Neural progenitor cell (in vitro differentiated cells): Measurements from ENCODE around the gene MED17. TPM values are rescaled to one million over a fixed set of nuclear protein-coding genes. Genes with fewer than 3 reads are reported as not detected.

Source experiments
- DNase-seq: peaks from one replicate; pipeline ENCODE4 v3.0.0-alpha.2; 2016; ENCODE audit warnings: low spot score
- H2AFZ ChIP-seq: fragments of 200-600 bp; sonication (generic); replicated peaks from 2 replicates; pipeline ENCODE4 v1.6.1; 2016; ENCODE audit warnings: antibody characterized with exemption
- H3F3A ChIP-seq: fragments of 200-600 bp; sonication (generic); 2 replicates; pipeline ENCODE4 v1.6.1; 2016; ENCODE audit warnings: antibody characterized with exemption, low read depth
- H3K27ac ChIP-seq: fragments of 200-600 bp; sonication (generic); 2 replicates; pipeline ENCODE4 v1.5.1; 2016; ENCODE audit warnings: mild to moderate bottlenecking
- H3K27me3 ChIP-seq: fragments of 200-600 bp; sonication (generic); 2 replicates; pipeline ENCODE4 v1.6.1; 2016; ENCODE audit warnings: mild to moderate bottlenecking, moderate library complexity
- H3K36me3 ChIP-seq: fragments of 200-600 bp; sonication (generic); 2 replicates; pipeline ENCODE4 v1.5.1; 2016
- H3K4me1 ChIP-seq: fragments of 200-600 bp; sonication (generic); 2 replicates; pipeline ENCODE4 v1.6.1; 2016; ENCODE audit warnings: mixed run types
- H3K4me2 ChIP-seq: fragments of 200-600 bp; sonication (generic); 2 replicates; pipeline ENCODE4 v1.6.1; 2016
- H3K4me3 ChIP-seq: fragments of 200-600 bp; sonication (generic); 2 replicates; pipeline ENCODE4 v1.5.1; 2016
- H3K79me2 ChIP-seq: fragments of 200-600 bp; sonication (generic); 2 replicates; pipeline ENCODE4 v1.6.1; 2016; ENCODE audit warnings: low read depth
- H3K9ac ChIP-seq: fragments of 200-600 bp; sonication (generic); 2 replicates; pipeline ENCODE4 v1.6.1; 2016
- H3K9me3 ChIP-seq: fragments of 200-600 bp; sonication (generic); 2 replicates; pipeline ENCODE4 v1.5.1; 2016; ENCODE audit warnings: low read depth
- H4K20me1 ChIP-seq: fragments of 200-600 bp; sonication (generic); 2 replicates; pipeline ENCODE4 v1.6.1; 2016; ENCODE audit warnings: low read depth
- H3K27ac Mint-ChIP-seq: 3 replicates; pipeline ENCODE4 v1.8.0; 2021; ENCODE audit warnings: mixed read lengths
- H3K27me3 Mint-ChIP-seq: 2 replicates; pipeline ENCODE4 v1.8.0; 2022; ENCODE audit warnings: low read depth, mild to moderate bottlenecking, inconsistent platforms, moderate library complexity, mixed read lengths; ENCODE audit not compliant: insufficient read depth
- H3K36me3 Mint-ChIP-seq: 3 replicates; pipeline ENCODE4 v1.8.0; 2021; ENCODE audit warnings: mixed read lengths
- H3K4me1 Mint-ChIP-seq: 3 replicates; pipeline ENCODE4 v1.8.0; 2021; ENCODE audit warnings: mixed read lengths
- H3K4me3 Mint-ChIP-seq: 3 replicates; pipeline ENCODE4 v1.8.0; 2021; ENCODE audit warnings: mild to moderate bottlenecking, moderate library complexity, mixed read lengths
- H3K9me3 Mint-ChIP-seq: 3 replicates; pipeline ENCODE4 v1.8.0; 2020; ENCODE audit warnings: mixed read lengths
- EZH2 ChIP-seq: fragments of 200-600 bp; sonication (generic); IDR thresholded peaks from 2 replicates; pipeline ENCODE4 v1.6.1; 2017; ENCODE audit warnings: antibody characterized with exemption, mild to moderate bottlenecking, moderate library complexity
- EZH2phosphoT487 ChIP-seq: fragments of 200-600 bp; sonication (generic); IDR thresholded peaks from 2 replicates; pipeline ENCODE4 v1.6.1; 2017; ENCODE audit warnings: antibody characterized with exemption
- total RNA-seq: library from RNA; depleted of rRNA; stranded (reverse); fragments of >200 nt; gene quantifications from 2 replicates; pipeline ENCODE4 v1.2.3, GENCODE V29; 2015; ENCODE audit warnings: low replicate concordance
- TF ChIP-seq, protein P1 (sequence below): fragments of 200-600 bp; sonication (generic); IDR thresholded peaks from 2 replicates; pipeline ENCODE4 v1.5.1; 2017; ENCODE audit warnings: antibody characterized with exemption, mild to moderate bottlenecking

The MED17 gene
- total RNA-seq, 1 donor from 2014 or later: 76.4 TPM

- Histone ChIP-seq H3F3A (no peaks in the 10 kb centered on the region), H3K27me3 (peaks cover 13% of the 10 kb centered on the region), H4K20me1 (no peaks in the 10 kb centered on the region), H3K27ac (no peak overlapping the region), H3K4me1 (peaks cover 2% of the 10 kb centered on the region), H2AFZ (no peak overlapping the region), H3K4me2 (no peak overlapping the region), H3K36me3 (no peaks in the 10 kb centered on the region), H3K4me3 (no peak overlapping the region), H3K9ac (no peak overlapping the region), H3K9me3 (no peaks in the 10 kb centered on the region), H3K79me2 (no peaks in the 10 kb centered on the region)
- TF ChIP-seq EZH2phosphoT487 (no peak), EZH2 (no peak)
- TF ChIP-seq, protein P1, sequence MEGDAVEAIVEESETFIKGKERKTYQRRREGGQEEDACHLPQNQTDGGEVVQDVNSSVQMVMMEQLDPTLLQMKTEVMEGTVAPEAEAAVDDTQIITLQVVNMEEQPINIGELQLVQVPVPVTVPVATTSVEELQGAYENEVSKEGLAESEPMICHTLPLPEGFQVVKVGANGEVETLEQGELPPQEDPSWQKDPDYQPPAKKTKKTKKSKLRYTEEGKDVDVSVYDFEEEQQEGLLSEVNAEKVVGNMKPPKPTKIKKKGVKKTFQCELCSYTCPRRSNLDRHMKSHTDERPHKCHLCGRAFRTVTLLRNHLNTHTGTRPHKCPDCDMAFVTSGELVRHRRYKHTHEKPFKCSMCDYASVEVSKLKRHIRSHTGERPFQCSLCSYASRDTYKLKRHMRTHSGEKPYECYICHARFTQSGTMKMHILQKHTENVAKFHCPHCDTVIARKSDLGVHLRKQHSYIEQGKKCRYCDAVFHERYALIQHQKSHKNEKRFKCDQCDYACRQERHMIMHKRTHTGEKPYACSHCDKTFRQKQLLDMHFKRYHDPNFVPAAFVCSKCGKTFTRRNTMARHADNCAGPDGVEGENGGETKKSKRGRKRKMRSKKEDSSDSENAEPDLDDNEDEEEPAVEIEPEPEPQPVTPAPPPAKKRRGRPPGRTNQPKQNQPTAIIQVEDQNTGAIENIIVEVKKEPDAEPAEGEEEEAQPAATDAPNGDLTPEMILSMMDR: no peak
- Mint-ChIP-seq H3K27me3 (no peaks in the 10 kb centered on the region), H3K9me3 (no peaks in the 10 kb centered on the region), H3K27ac (no peak overlapping the region), H3K4me1 (no peaks in the 10 kb centered on the region), H3K4me3 (no peak overlapping the region), H3K36me3 (no peaks in the 10 kb centered on the region)
- no peak for DNase-seq
Measured at GRCh38 chr11:93852242-93852641, 68.2 kb downstream of the MED17 start.

DNA sequence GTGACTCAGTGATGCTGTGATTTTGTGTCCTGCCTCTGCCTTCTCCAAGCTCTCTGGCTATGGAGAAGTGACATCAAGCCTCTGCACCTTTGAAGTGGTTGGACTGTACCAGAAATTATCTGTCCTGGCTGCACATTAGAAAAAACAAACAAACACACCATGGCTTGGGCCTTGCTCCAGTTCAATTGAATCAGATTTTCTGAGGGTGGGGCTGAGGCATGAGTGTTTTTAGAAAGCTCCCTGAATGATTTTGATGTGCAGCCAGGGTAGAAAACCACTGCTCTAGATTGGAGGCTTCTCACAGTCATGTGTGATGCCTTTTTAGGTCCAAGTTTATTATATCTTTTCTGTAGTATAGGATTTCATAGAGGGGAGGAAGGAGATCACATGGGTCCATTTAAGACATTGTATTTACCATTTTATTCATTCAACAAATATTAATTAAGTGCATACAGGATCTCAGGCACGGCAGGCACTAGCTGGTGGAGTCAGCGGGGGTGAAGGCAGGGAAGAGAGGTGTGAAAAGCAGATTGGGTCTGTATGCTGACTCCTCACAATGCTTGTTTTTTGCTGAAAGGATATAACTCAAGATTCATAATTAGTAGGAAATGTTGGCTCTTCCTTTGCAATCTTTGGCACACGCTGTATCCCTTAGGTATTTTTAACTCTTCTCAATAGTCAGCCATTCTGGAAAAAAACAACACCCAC is 73.5 kb downstream of the MED17 start:
- no peaks in the 10 kb centered on the region for H3K4me1 Mint-ChIP-seq

DNA sequence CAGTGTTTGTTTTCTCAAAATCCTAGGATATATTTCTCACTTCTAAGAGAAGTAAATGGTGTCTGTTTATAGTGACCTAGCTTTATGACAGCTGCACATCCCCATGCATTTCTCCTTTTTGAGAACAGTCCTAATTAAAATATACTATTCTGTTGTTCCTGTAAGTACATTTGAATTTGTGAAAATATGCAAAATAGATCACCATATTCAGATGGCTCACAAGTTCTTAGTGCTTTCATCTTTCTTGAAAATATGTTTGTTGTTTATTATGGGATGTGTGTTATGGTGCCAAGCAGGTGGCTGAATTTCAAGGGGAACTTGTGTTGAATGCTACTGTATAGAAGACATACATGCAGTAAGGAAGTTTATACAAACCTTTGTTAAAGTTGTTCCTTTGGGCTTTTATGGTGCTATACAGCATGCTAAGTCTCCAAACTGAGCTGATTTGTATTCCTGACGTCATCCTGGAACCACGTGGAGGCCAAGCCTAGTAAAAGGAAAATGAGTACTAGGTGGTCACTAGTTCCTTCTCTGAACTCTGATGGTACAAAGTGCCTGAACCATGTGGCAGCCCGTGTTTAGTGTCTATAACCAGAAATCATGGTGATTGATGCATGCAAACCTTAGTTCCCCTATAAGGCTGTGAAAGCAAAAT is 74.2 kb downstream of the MED17 start:
- no peaks in the 10 kb centered on the region for H3K79me2 ChIP-seq
- Mint-ChIP-seq H3K9me3 (no peaks in the 10 kb centered on the region), H3K27ac (no peak overlapping the region), H3K36me3 (no peaks in the 10 kb centered on the region), H3K4me1 (no peaks in the 10 kb centered on the region), H3K4me3 (no peak overlapping the region), H3K27me3 (peaks cover 2% of the 10 kb centered on the region)
- no peak overlapping the region for H3K4me3 ChIP-seq
- no peaks in the 10 kb centered on the region for H3F3A ChIP-seq
- no peaks in the 10 kb centered on the region for H3K9me3 ChIP-seq
- no peak for DNase-seq
- no peaks in the 10 kb centered on the region for H3K4me1 ChIP-seq
- no peak overlapping the region for H3K9ac ChIP-seq
- H3K4me2 ChIP-seq: no peak overlapping the region
- no peaks in the 10 kb centered on the region for H3K36me3 ChIP-seq
- H3K27me3 ChIP-seq: no peaks in the 10 kb centered on the region
- H3K27ac ChIP-seq: no peak overlapping the region
- TF ChIP-seq EZH2phosphoT487 (no peak), EZH2 (no peak)
- TF ChIP-seq, protein P1: no peak
- H2AFZ ChIP-seq: no peak overlapping the region
- no peaks in the 10 kb centered on the region for H4K20me1 ChIP-seq

More for the DNA sequence above, 73.5 kb downstream of the MED17 start:
- H3K27ac ChIP-seq: no peak overlapping the region
- H3K36me3 Mint-ChIP-seq: no peaks in the 10 kb centered on the region
- H3K36me3 ChIP-seq: no peaks in the 10 kb centered on the region
- no peaks in the 10 kb centered on the region for H4K20me1 ChIP-seq
- no peaks in the 10 kb centered on the region for H3F3A ChIP-seq
- H3K27me3 ChIP-seq: no peaks in the 10 kb centered on the region
- no peak overlapping the region for H3K4me3 ChIP-seq
- peaks cover 2% of the 10 kb centered on the region for H3K27me3 Mint-ChIP-seq
- no peak overlapping the region for H3K4me2 ChIP-seq
- H3K9ac ChIP-seq: no peak overlapping the region
- H3K9me3 Mint-ChIP-seq: no peaks in the 10 kb centered on the region
- H2AFZ ChIP-seq: no peak overlapping the region
- no peak overlapping the region for H3K4me3 Mint-ChIP-seq
- no peak for DNase-seq
- no peaks in the 10 kb centered on the region for H3K79me2 ChIP-seq
- no peak overlapping the region for H3K27ac Mint-ChIP-seq
- TF ChIP-seq, protein P1: no peak
- TF ChIP-seq EZH2phosphoT487 (no peak), EZH2 (no peak)
- H3K9me3 ChIP-seq: no peaks in the 10 kb centered on the region
- no peaks in the 10 kb centered on the region for H3K4me1 ChIP-seq
